Fibroblast of peridontal ligament (primary cell): Measurements from ENCODE around the gene TJAP1.
"Not testable (repeated sequence)": the region's sequence is repeated elsewhere in the genome, so short reads cannot be mapped to it uniquely, and the experiment has no call there.

Experiments
- DNase-seq: peaks from one replicate; pipeline ENCODE4 v3.0.0-alpha.2; 2010; ENCODE audit errors: extremely low read depth

Gene TJAP1

GRCh38 chr6:43453831-43454230 lies 23.5 kb upstream of the TJAP1 start:
- no peak for DNase-seq

DNA sequence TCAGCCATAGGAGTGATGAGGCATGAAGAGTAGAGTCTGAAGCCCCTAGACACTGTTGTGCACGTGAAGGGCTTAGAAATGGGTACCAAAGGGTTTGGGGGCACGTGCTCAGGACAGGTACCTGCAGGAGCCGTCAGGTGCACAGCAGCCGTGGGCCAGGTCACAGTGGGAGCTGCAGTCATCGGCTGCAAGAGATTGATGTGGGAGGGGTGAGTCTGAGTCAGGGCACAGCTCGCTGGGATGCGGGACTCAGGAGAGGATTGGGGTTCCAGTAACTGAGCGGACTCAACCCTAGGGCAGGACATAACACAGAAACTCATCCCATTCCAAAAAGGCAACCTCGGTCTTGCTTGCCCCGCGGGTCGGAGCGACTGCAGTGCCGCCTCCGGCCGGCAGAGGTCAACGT lies 23.1 kb upstream of the TJAP1 start:
- no peak for DNase-seq

- DNase-seq = peak; percentile 75
Measured at GRCh38 chr6:43454696-43455530, 22.5 kb upstream of the TJAP1 start.

- no peak for DNase-seq
Measured at GRCh38 chr6:43455531-43456428, 21.6 kb upstream of the TJAP1 start, which contains the start of gene DLK2. DLK2 (minus strand) TSS chr6:43455548; CDS start chr6:43454825, 723 bp downstream.

DNA sequence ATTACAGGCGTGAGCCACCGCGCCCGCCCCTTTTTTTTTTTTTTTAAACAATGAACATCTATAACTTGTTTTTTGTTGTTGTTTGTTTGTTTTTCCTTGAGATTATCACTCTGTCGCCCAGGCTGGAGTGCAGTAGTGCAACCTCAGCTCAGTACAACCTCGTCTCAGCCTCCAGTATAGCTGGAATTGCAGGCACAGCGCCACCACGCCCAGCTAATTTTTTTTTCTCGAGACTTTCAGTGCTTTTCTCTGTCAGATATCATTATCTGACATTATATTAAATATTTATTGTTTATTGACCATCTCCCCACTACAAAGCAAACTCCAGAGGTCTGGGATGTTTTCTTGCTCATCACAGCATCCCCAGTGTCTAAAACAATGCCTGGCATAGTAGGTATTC lies 19.7 kb upstream of the TJAP1 start:
- DNase-seq = no peak

GRCh38 chr6:43458154-43458553 lies 19.2 kb upstream of the TJAP1 start:
- DNase-seq = not testable (repeated sequence)

- DNase-seq = no peak
Measured at GRCh38 chr6:43459535-43459934, 17.8 kb upstream of the TJAP1 start.

DNA sequence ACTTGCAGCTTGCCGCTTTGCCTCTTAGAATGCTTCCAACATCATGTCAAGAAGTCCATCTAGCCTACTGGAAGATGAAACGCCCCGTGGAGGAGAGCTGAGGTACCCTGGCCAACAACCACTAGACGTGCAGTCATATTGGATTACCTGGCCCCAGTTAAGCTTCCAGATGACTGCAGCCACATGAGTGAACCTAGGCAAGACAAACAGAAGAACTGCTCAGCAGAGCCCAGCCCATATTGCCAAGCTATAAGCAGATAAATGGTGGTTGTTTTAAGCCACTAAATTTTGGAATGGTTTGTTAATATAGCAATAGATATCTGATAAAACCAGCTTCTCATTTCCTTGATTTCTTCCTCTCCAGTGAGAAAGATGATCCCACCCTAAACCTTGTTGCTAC lies 17.3 kb upstream of the TJAP1 start:
- DNase-seq = no peak

DNA sequence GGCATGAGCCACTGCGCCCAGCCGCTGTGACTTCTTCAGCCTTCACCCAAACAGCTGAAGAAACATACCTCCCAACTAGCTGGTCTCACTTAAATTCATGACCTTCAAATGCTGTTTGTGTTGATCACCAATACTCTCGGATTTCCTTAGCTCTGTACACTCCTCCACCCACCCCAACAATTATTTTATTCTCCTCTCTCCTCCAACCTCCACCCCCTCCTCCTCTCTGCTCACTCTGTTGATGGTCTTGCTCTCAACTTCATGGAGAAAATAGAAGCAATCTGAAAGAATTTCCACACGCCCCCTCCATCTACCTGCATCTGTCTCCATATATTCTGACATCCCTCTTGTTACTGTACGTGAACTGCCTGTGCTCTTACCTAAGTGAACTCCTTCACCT lies 15.4 kb upstream of the TJAP1 start:
- DNase-seq = no peak

- DNase-seq = no peak
Measured at GRCh38 chr6:43464337-43464736, 13.0 kb upstream of the TJAP1 start.

DNA sequence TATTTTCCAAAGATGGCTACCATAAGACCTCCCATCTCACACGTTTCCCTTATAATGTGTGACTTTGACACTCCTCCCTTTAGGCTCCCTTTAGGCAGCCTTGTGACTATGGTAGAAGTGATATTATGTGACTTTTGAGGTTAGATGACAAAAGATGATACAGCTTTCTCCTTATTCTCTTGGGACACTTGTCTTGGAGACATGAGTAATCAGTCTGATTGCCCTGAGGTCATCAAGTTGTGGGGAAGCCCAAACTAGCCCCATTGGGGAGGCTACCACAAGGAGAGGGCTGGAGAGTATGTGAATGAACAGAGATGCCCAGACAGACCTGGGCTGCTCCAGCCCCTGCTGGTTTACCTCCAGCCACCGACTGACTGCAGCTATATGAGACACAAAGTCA lies 11.4 kb upstream of the TJAP1 start:
- DNase-seq = no peak

DNA sequence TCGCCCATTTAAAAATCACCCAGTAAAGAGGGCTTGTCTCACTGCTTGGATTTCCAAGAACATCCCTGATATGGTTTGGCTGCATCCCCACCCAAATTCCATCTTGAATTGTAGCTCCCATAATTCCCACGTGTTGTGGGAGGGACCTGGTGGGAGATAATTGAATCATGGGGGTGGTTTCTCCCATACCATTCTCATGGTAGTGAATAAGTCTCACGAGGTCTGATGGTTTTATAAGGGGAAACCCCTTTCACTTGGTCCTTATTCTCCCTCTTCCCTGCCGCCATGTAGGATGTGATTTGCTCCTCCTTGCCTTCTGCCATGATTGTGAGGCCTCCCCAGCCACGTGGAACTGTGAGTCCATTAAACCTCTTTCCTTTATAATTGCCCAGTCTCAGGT lies 10.1 kb upstream of the TJAP1 start:
- not testable (repeated sequence) for DNase-seq

DNA sequence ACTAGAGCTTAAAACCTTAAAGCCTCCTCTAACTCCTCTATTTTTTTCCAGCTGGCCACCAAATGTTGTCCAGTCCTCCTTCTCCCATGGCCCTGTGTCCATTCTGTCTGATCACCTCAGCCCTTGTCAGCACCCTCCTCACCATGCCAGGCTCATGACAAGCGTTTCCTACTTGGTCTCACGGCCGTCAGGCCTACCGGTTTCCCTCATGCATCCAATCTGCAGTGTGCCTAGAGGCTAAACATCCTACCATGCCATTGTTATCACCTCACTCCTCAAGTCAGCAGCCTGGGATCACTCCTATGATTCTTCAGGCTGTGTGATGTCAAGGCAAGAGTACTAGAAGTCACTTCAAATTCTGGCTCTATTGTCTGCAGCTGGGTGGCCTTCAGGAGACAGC lies 9.6 kb upstream of the TJAP1 start:
- DNase-seq = no peak

GRCh38 chr6:43468240-43468639 lies 9.1 kb upstream of the TJAP1 start:
- no peak for DNase-seq

GRCh38 chr6:43468748-43469681 lies 8.4 kb upstream of the TJAP1 start:
- no peak for DNase-seq

DNA sequence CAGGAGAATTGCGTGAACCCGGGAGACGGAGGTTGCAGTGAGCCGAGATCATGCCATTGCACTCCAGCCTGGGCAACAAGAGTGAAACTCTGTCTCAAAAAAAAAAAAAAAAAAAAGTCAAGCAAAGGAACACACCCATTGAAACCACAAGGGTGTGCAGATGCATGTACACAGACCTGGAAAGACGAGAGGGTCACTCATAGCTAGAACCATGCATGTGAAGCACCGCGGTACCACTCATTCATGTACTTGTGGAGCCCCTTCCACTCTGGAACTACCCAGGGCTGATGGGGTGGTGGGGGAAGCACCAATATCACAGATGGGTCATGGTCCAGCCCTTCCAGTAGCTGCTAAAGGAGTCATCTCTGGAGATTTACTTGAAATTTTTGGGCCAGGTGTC lies 7.4 kb upstream of the TJAP1 start:
- DNase-seq = no peak

GRCh38 chr6:43471399-43471798 lies 6.0 kb upstream of the TJAP1 start:
- no peak for DNase-seq

DNA sequence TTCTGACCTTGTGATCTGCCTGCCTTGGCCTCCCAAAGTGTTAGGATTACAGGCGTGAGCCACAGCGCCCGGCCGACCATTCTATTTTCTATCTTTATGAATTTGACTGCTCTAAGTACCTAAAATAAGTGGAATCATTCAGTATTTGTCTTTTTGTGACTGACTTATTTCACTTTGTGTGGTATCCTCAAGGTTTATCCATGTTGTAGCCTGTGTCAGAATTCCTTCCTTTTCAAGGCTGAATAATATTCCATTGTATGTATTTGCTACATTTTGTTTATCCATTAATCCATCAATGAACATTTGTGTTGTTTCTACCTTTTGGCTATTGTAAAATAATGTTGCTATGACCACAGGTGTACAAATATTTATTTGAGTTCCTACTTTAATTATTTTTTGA lies 4.9 kb upstream of the TJAP1 start:
- DNase-seq = no peak

GRCh38 chr6:43475516-43475915 lies 1.9 kb upstream of the TJAP1 start:
- DNase-seq = no peak

GRCh38 chr6:43476746-43477145 lies 624 bp upstream of the TJAP1 start:
- DNase-seq = no peak

- DNase-seq = no peak
Measured at GRCh38 chr6:43478008-43478372, 620 bp downstream of the TJAP1 start.

- DNase-seq = no peak
Measured at GRCh38 chr6:43481075-43481474, 3.7 kb downstream of the TJAP1 start.
